HEK293 (cell line): Measurements from ENCODE around the gene NSMCE1.

ENCODE experiments used
- CTCF ChIA-PET: fragments of 350-600 bp; formaldehyde crosslinking; extraction: SDS; loops from one replicate; lab custom pipeline; 2021; ENCODE audit warnings: antibody characterized with exemption; lab: Yijun Ruan, JAX
- POLR2A ChIA-PET: fragments of 300-600 bp; formaldehyde crosslinking; extraction: SDS; loops from one replicate; lab custom pipeline; 2020; ENCODE audit warnings: antibody characterized with exemption, inconsistent platforms; lab: Yijun Ruan, JAX
- H3K27ac ChIP-seq: fragments of 200-500 bp; sonication (Bioruptor generic); 2 replicates; pipeline ENCODE4 v1.5.1; 2014; ENCODE audit warnings: low read depth, low read length, control low read depth, inconsistent platforms; ENCODE audit errors: extremely low read depth
- H3K36me3 ChIP-seq, 2 experiments: fragments of 200-500 bp in 1 of 2; sonication (Bioruptor generic) in 1 of 2; 1 replicate in 1 of 2; 2 replicates in 1 of 2; pipeline ENCODE4 v1.5.1; 2014 to 2017; ENCODE audit warnings: inconsistent platforms in 2 of 2, low read length in 2 of 2; ENCODE audit not compliant: control insufficient read depth in 2 of 2, insufficient read depth in 1 of 2
- H3K4me1 ChIP-seq: fragments of 200-500 bp; sonication (Bioruptor generic); 2 replicates; pipeline ENCODE4 v1.5.1; 2014; ENCODE audit warnings: mild to moderate bottlenecking, low read length, inconsistent platforms; ENCODE audit not compliant: control insufficient read depth, insufficient read depth
- H3K4me3 ChIP-seq: 2 replicates; pipeline ENCODE4 v1.5.1; 2011; ENCODE audit warnings: low read depth, mild to moderate bottlenecking, control low read depth, low read length, moderate library complexity
- H3K9me3 ChIP-seq: fragments of 200-500 bp; sonication (Bioruptor generic); 2 replicates; pipeline ENCODE4 v1.5.1; 2014; ENCODE audit warnings: low read depth, low read length, inconsistent platforms; ENCODE audit not compliant: control insufficient read depth, insufficient read depth
- EGR2 ChIP-seq: fragments of 450-650 bp; formaldehyde crosslinking; IDR thresholded peaks from 2 replicates; pipeline ENCODE4 v1.5.1; 2016; ENCODE audit warnings: low read depth, missing biosample characterization, missing genetic modification characterization
- GLIS2 ChIP-seq: fragments of 450-650 bp; formaldehyde crosslinking; IDR thresholded peaks from 2 replicates; pipeline ENCODE4 v1.5.1; 2016; ENCODE audit warnings: missing biosample characterization, missing genetic modification characterization
- HIC1 ChIP-seq: fragments of 450-650 bp; formaldehyde crosslinking; IDR thresholded peaks from 2 replicates; pipeline ENCODE4 v1.5.1; 2016; ENCODE audit warnings: missing biosample characterization, missing genetic modification characterization
- KLF17 ChIP-seq: fragments of 450-650 bp; formaldehyde crosslinking; IDR thresholded peaks from 2 replicates; pipeline ENCODE4 v1.5.1; 2016; ENCODE audit warnings: missing biosample characterization, missing genetic modification characterization
- MZF1 ChIP-seq: fragments of 450-650 bp; formaldehyde crosslinking; IDR thresholded peaks from 2 replicates; pipeline ENCODE4 v1.5.1; 2017; ENCODE audit warnings: missing biosample characterization, missing genetic modification characterization, borderline replicate concordance
- SP2 ChIP-seq: fragments of 450-650 bp; formaldehyde crosslinking; IDR thresholded peaks from 2 replicates; pipeline ENCODE4 v1.5.1; 2016; ENCODE audit warnings: missing biosample characterization, missing genetic modification characterization
- SP7 ChIP-seq: fragments of 450-650 bp; formaldehyde crosslinking; IDR thresholded peaks from 2 replicates; pipeline ENCODE4 v1.5.1; 2016; ENCODE audit warnings: missing biosample characterization, missing genetic modification characterization
- TCF7L2 ChIP-seq: IDR thresholded peaks from 2 replicates; pipeline ENCODE4 v1.6.1; 2011; ENCODE audit warnings: low read depth, mild to moderate bottlenecking, inconsistent platforms, low read length, moderate library complexity, borderline replicate concordance
- YY2 ChIP-seq: fragments of 450-650 bp; formaldehyde crosslinking; IDR thresholded peaks from 2 replicates; pipeline ENCODE4 v1.5.1; 2016; ENCODE audit warnings: missing biosample characterization, missing genetic modification characterization
- ZBTB17 ChIP-seq: fragments of 450-650 bp; formaldehyde crosslinking; IDR thresholded peaks from 2 replicates; pipeline ENCODE4 v1.5.1; 2016; ENCODE audit warnings: missing biosample characterization, missing genetic modification characterization
- ZBTB20 ChIP-seq: fragments of 450-650 bp; formaldehyde crosslinking; IDR thresholded peaks from 2 replicates; pipeline ENCODE4 v1.5.1; 2016; ENCODE audit warnings: missing biosample characterization, missing genetic modification characterization
- ZBTB21 ChIP-seq: fragments of 450-650 bp; formaldehyde crosslinking; IDR thresholded peaks from 2 replicates; pipeline ENCODE4 v1.5.1; 2017; ENCODE audit warnings: missing biosample characterization, missing genetic modification characterization
- ZBTB26 ChIP-seq: fragments of 450-650 bp; formaldehyde crosslinking; optimal IDR thresholded peaks from 2 replicates; pipeline ENCODE3; 2016; ENCODE audit warnings: missing biosample characterization, mild to moderate bottlenecking, missing genetic modification characterization
- ZBTB7A ChIP-seq: fragments of 450-650 bp; formaldehyde crosslinking; IDR thresholded peaks from 2 replicates; pipeline ENCODE4 v1.5.1; 2016; ENCODE audit warnings: low read depth, missing biosample characterization, missing genetic modification characterization
- ZEB2 ChIP-seq: fragments of 450-650 bp; formaldehyde crosslinking; IDR thresholded peaks from 2 replicates; pipeline ENCODE4 v1.5.1; 2016; ENCODE audit warnings: missing biosample characterization, missing genetic modification characterization
- ZFP37 ChIP-seq: fragments of 450-650 bp; formaldehyde crosslinking; IDR thresholded peaks from 2 replicates; pipeline ENCODE4 v1.5.1; 2016; ENCODE audit warnings: missing biosample characterization, missing genetic modification characterization
- ZNF121 ChIP-seq: fragments of 450-650 bp; formaldehyde crosslinking; IDR thresholded peaks from 2 replicates; pipeline ENCODE4 v1.5.1; 2016; ENCODE audit warnings: missing biosample characterization, missing genetic modification characterization
- ZNF184 ChIP-seq: fragments of 450-650 bp; IDR thresholded peaks from 2 replicates; pipeline ENCODE4 v1.5.1; 2018; ENCODE audit warnings: missing biosample characterization, mild to moderate bottlenecking, missing genetic modification characterization
- ZNF302 ChIP-seq: fragments of 450-650 bp; formaldehyde crosslinking; IDR thresholded peaks from 2 replicates; pipeline ENCODE4 v1.5.1; 2016; ENCODE audit warnings: missing biosample characterization, missing genetic modification characterization, low read depth
- ZNF354C ChIP-seq: fragments of 450-650 bp; formaldehyde crosslinking; IDR thresholded peaks from 2 replicates; pipeline ENCODE4 v1.5.1; 2016; ENCODE audit warnings: missing biosample characterization, missing genetic modification characterization, low read depth, borderline replicate concordance
- ZNF416 ChIP-seq: fragments of 450-650 bp; formaldehyde crosslinking; IDR thresholded peaks from 2 replicates; pipeline ENCODE4 v1.5.1; 2016; ENCODE audit warnings: missing biosample characterization, missing genetic modification characterization
- ZNF530 ChIP-seq: fragments of 450-650 bp; formaldehyde crosslinking; IDR thresholded peaks from 2 replicates; pipeline ENCODE4 v1.5.1; 2016; ENCODE audit warnings: low read depth, missing biosample characterization, missing genetic modification characterization
- ZNF555 ChIP-seq: fragments of 450-650 bp; formaldehyde crosslinking; conservative IDR thresholded peaks from 2 replicates; pipeline ENCODE4 v1.5.1; 2017; ENCODE audit warnings: missing biosample characterization, mild to moderate bottlenecking, missing genetic modification characterization, inconsistent platforms
- ZNF596 ChIP-seq: fragments of 450-650 bp; IDR thresholded peaks from 2 replicates; pipeline ENCODE4 v1.5.0; 2018; ENCODE audit warnings: missing biosample characterization, mild to moderate bottlenecking, missing genetic modification characterization, moderate library complexity
- ZNF664 ChIP-seq: fragments of 450-650 bp; formaldehyde crosslinking; IDR thresholded peaks from 2 replicates; pipeline ENCODE4 v1.5.1; 2016; ENCODE audit warnings: missing biosample characterization, missing genetic modification characterization
- ZNF704 ChIP-seq: fragments of 450-650 bp; formaldehyde crosslinking; IDR thresholded peaks from 2 replicates; pipeline ENCODE4 v1.5.1; 2016; ENCODE audit warnings: missing biosample characterization, missing genetic modification characterization
- ZNF776 ChIP-seq: fragments of 450-650 bp; formaldehyde crosslinking; IDR thresholded peaks from 2 replicates; pipeline ENCODE4 v1.5.0; 2017; ENCODE audit warnings: missing biosample characterization, missing genetic modification characterization, borderline replicate concordance
- ZNF777 ChIP-seq: fragments of 450-650 bp; formaldehyde crosslinking; IDR thresholded peaks from 2 replicates; pipeline ENCODE4 v1.5.1; 2017; ENCODE audit warnings: missing biosample characterization, missing genetic modification characterization, borderline replicate concordance

The NSMCE1 gene

GRCh38 chr16:27284865-27285675 is 16.5 kb upstream of the NSMCE1 start:
- no peak for TF ChIP-seq ZNF777 (tag by site-specific recombination)
- TF ChIP-seq HIC1 (tag by site-specific recombination) = no peak
- peak; percentile 83 for TF ChIP-seq ZNF596 (tag by site-specific recombination)
- no peak for TF ChIP-seq TCF7L2
- no peak for TF ChIP-seq ZNF664 (tag by site-specific recombination)
- no peak for TF ChIP-seq KLF17 (tag by site-specific recombination)
- no peak for TF ChIP-seq ZBTB26
- Histone ChIP-seq H3K36me3 (no peaks in the 10 kb centered on the region), H3K27ac (no peak overlapping the region), H3K9me3 (no peaks in the 10 kb centered on the region), H3K4me1 (no peaks in the 10 kb centered on the region), H3K4me3 (no peak overlapping the region)
- ChIA-PET POLR2A (interaction anchor here (0.6 kb wide), 2 partner anchors 13 to 81 kb away, joined by 3 to 7 read pairs; partner anchors contain the start of gene KDM8), CTCF (interaction anchor here (0.6 to 0.7 kb wide), 3 partner anchors 11 to 50 kb away, joined by 3 to 5 read pairs (median 4); no protein-coding TSS in a partner anchor)

- ChIA-PET POLR2A (no interaction called here), CTCF (no interaction called here)
- Histone ChIP-seq H3K9me3 (no peaks in the 10 kb centered on the region), H3K4me1 (no peaks in the 10 kb centered on the region), H3K4me3 (no peak overlapping the region), H3K36me3 (no peaks in the 10 kb centered on the region), H3K27ac (no peak overlapping the region)
- TF ChIP-seq SP7 (tag by site-specific recombination) = no peak
- no peak for TF ChIP-seq ZNF776 (tag by site-specific recombination)
- TF ChIP-seq GLIS2 (tag by site-specific recombination) = no peak
- no peak for TF ChIP-seq YY2 (tag by site-specific recombination)
- TF ChIP-seq ZNF302 = no peak
These were observed 12.7 kb upstream of the NSMCE1 start for GRCh38 chr16:27281243-27281642.

- H3K9me3 ChIP-seq = no peaks in the 10 kb centered on the region
- H3K27ac ChIP-seq = no peak overlapping the region
- no peaks in the 10 kb centered on the region for H3K36me3 ChIP-seq
- no peak overlapping the region for H3K4me3 ChIP-seq
- ChIA-PET POLR2A (no interaction called here), CTCF (interaction anchor here (0.6 to 1.2 kb wide), 2 partner anchors 41 to 1584 kb away, joined by 3 to 5 read pairs; no protein-coding TSS in a partner anchor)
- no peaks in the 10 kb centered on the region for H3K4me1 ChIP-seq
- TF ChIP-seq ZBTB7A (no peak), ZNF184 (tag by site-specific recombination) (no peak), ZNF354C (tag by site-specific recombination) (no peak), ZBTB20 (tag by site-specific recombination) (no peak), ZFP37 (tag by site-specific recombination) (no peak), ZBTB21 (tag by site-specific recombination) (no peak), ZNF704 (tag by site-specific recombination) (no peak), SP2 (tag by site-specific recombination) (no peak), ZNF416 (no peak), ZBTB17 (tag by site-specific recombination) (no peak), ZNF530 (tag by site-specific recombination) (no peak), EGR2 (tag by site-specific recombination) (no peak), ZNF555 (tag by site-specific recombination) (no peak), ZNF121 (tag by site-specific recombination) (no peak), MZF1 (tag by site-specific recombination) (no peak), ZEB2 (tag by site-specific recombination) (no peak)
These were observed 6.8 kb upstream of the NSMCE1 start for GRCh38 chr16:27275394-27275793.
